CD4-positive, alpha-beta T cell treated with Interleukin-2 at 100 ng/mL for 4 hours (primary cell): ENCODE results near the gene MSRB1.

Experiments used
- DNase-seq: peaks from one replicate; pipeline ENCODE4 v3.0.0-alpha.2; 2020; ENCODE audit warnings: low spot score

The MSRB1 gene

DNA sequence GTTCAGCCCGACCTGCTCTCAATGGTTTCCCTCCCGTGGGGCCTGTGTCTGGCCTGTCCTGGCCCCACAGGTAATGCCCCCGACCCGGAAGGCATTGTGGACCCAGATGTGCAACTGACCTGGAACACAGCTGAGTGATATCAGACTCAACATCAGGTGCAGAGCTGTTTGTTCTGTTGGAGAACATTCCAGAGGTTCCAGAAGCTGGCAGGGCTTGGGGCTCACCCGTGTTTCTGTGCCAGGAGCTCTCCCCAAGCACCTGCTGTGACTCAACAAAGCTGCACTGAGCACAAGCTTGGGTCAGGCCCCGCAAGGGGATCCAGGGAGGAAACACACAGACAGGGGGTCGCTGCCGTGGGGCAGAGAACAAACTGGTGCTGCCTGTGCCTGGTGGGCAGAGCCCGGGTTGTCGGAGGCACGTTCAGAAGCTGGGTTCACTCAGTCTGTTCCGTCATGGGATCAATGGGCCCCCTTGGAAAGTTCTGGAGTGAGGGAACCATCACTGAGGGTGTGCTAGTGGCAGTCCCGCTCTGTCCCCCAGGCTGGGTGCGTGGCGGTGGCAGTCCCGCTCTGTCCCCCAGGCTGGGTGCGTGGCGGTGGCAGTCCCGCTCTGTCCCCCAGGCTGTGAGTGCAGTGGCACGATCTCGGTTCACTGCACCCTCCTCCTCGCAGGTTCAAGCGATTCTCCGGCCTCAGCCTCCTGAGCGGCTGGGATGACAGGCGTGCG lies 46.9 kb downstream of the MSRB1 start:
- no peak for DNase-seq

- DNase-seq = no peak
Measured at GRCh38 chr16:1895068-1895467, 47.9 kb downstream of the MSRB1 start.

DNA sequence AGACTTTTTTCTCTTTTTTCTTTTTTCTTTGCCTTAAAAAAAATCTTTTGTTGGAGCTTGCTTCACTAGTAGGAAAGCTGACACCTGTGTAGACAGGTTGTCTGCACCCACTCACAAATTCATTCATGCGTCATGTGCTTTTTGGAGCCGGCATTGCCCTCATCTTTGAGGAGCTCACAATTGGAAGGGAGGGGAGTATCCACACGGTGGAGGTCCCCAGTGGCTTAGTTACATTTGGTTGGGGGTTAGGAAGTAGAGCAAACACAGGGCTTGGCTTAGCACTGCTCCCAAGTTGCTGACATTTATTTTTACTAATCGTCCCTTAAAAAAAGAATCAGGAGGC lies 52.3 kb downstream of the MSRB1 start:
- no peak for DNase-seq

DNA sequence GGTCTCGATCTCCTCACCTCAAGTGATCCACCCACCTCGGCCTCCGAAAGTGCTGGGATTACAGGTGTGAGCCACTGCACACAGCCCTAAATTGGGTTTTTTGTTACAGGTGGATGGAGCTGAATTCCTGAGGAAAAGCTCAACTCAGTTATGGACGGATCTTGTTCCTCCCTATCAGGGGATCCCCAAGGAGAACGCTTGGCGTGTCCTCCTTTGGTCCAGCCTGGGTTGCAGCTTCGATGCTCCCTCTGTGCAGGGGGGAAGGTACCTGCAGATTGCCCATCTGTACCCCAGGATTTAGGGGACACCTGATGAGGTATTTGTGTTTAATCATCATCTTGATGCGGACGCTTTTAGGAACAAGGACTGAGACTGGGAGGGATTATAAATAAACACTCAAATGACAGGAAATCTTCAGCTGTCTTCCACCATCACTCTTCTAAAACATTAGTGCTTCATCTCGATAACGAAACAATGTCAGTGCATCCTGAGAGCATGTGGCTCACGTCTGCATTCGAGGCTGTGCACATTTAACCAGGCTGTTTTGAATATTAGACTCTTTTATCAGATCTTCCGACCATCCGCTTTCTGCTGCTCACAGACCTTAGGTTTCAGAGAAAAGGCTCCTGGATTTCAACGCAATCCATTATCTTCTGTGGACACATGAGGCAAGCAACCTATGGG lies 52.8 kb downstream of the MSRB1 start:
- no peak for DNase-seq
